HCT116 (cell line): Measurements from ENCODE around the gene C12orf43. TPM values are rescaled to one million over a fixed set of nuclear protein-coding genes. Genes with fewer than 3 reads are reported as not detected.
"Not testable (repeated sequence)": the region's sequence is repeated elsewhere in the genome, so short reads cannot be mapped to it uniquely, and the experiment has no call there.

Source experiments
- ATAC-seq: fragments of 200-7000 bp; cut with Tn5 transposase; 2 replicates; pipeline ENCODE4 v1.9.1; 2020; ENCODE audit warnings: mild to moderate bottlenecking, moderate library complexity
- BruUV-seq: library from RNA; stranded (reverse); fragments of 400-500 nt; replicated peaks from 2 replicates; lab custom pipeline; 2021; lab: Mats Ljungman, UMichigan
- CTCF ChIA-PET: fragments of 300-600 bp; sonication (Branson Sonifier 250); formaldehyde crosslinking; loops from one replicate; lab custom pipeline; 2021; ENCODE audit warnings: antibody characterized with exemption; lab: Charles Lee
- POLR2A ChIA-PET: fragments of 300-600, 350-600 bp; sonication (Branson Sonifier 250); formaldehyde crosslinking; loops from one replicate; lab custom pipeline; 2021; ENCODE audit warnings: antibody characterized with exemption; lab: Charles Lee
- RAD21 ChIA-PET, 2 experiments: fragments of 300-600 bp; sonication (Branson Sonifier 250); formaldehyde crosslinking; loops; one replicate each; lab custom pipeline; 2023; ENCODE audit warnings: low total read pairs in 2 of 2; ENCODE audit not compliant: uncharacterized antibody in 2 of 2, unreplicated experiment in 2 of 2, low non-redundant PET in 1 of 2; lab: Charles Lee
- DNase-seq: peaks from one replicate; pipeline ENCODE4 v3.0.0-alpha.2; 2010; ENCODE audit warnings: low read depth, low spot score
- H2AFZ ChIP-seq: fragments of 200-600 bp; shearing (Covaris generic), sonication (generic); 2 replicates; pipeline ENCODE4 v1.6.1; 2017; ENCODE audit warnings: low read depth, mixed run types, mixed read lengths, antibody characterized with exemption, low read length; ENCODE audit not compliant: poor library complexity, severe bottlenecking
- H3K27ac ChIP-seq: 2 replicates; pipeline ENCODE4 v1.5.1; 2012; ENCODE audit warnings: low read depth, low read length
- H3K27me3 ChIP-seq: fragments of 200-600 bp; sonication (generic); 2 replicates; pipeline ENCODE4 v1.6.1; 2016; ENCODE audit warnings: mixed run types, low read length, mixed read lengths; ENCODE audit not compliant: insufficient read depth
- H3K36me3 ChIP-seq, 2 experiments: fragments of 200-500 bp in 1 of 2; fragments of 200-600 bp in 1 of 2; sonication (Bioruptor generic) in 1 of 2; sonication (generic) in 1 of 2; 2 replicates each; pipeline versions ENCODE4 v1.5.1 to v1.6.1; 2014 to 2016; ENCODE audit warnings: low read length in 2 of 2, inconsistent platforms in 1 of 2, mixed read lengths in 1 of 2, mixed run types in 1 of 2; ENCODE audit not compliant: insufficient read depth in 2 of 2, control insufficient read depth in 1 of 2
- H3K4me1 ChIP-seq, 2 experiments: fragments of 200-600 bp in 1 of 2; sonication (generic) in 1 of 2; 2 replicates each; pipeline versions ENCODE4 v1.5.1 to v1.6.1; 2012 to 2017; ENCODE audit warnings: low read length in 2 of 2, inconsistent platforms in 1 of 2, mild to moderate bottlenecking in 1 of 2, mixed read lengths in 1 of 2, mixed run types in 1 of 2, moderate library complexity in 1 of 2; ENCODE audit not compliant: insufficient read depth in 2 of 2, control insufficient read depth in 1 of 2
- H3K4me2 ChIP-seq: fragments of 200-600 bp; sonication (generic); 2 replicates; pipeline ENCODE4 v1.6.1; 2017; ENCODE audit warnings: mixed run types, low read length, mixed read lengths
- H3K4me3 ChIP-seq, 2 experiments: fragments of 200-600 bp in 1 of 2; sonication (generic) in 1 of 2; replicated peaks in 1 of 2; 2 replicates each; pipeline ENCODE4 v1.5.1; 2011 to 2016; ENCODE audit warnings: low read length in 2 of 2, control low read depth in 1 of 2, low read depth in 1 of 2, mild to moderate bottlenecking in 1 of 2, mixed read lengths in 1 of 2, mixed run types in 1 of 2
- H3K79me2 ChIP-seq: fragments of 200-600 bp; sonication (generic); 2 replicates; pipeline ENCODE4 v1.6.1; 2017; ENCODE audit warnings: mild to moderate bottlenecking, mixed run types, low read length, moderate library complexity, mixed read lengths; ENCODE audit not compliant: insufficient read depth
- H3K9ac ChIP-seq: fragments of 200-600 bp; sonication (generic); 2 replicates; pipeline ENCODE4 v1.6.1; 2016; ENCODE audit warnings: low read length, mixed read lengths
- H3K9me2 ChIP-seq: fragments of 200-600 bp; sonication (generic), shearing (Covaris generic); 2 replicates; pipeline ENCODE4 v1.6.1; 2017; ENCODE audit warnings: mixed run types, mild to moderate bottlenecking, moderate library complexity; ENCODE audit not compliant: insufficient read depth
- H3K9me3 ChIP-seq, 2 experiments: fragments of 200-500 bp in 1 of 2; fragments of 200-600 bp in 1 of 2; sonication (Bioruptor generic) in 1 of 2; sonication (generic) in 1 of 2; 2 replicates each; pipeline ENCODE4 v1.6.1; 2014 to 2017; ENCODE audit warnings: low read length in 2 of 2, mixed read lengths in 2 of 2, inconsistent platforms in 1 of 2, low read depth in 1 of 2, mild to moderate bottlenecking in 1 of 2, mixed run types in 1 of 2, moderate library complexity in 1 of 2; ENCODE audit not compliant: control insufficient read depth in 1 of 2, insufficient read depth in 1 of 2
- H4K20me1 ChIP-seq: fragments of 200-600 bp; sonication (generic), shearing (Covaris generic); 2 replicates; pipeline ENCODE4 v1.6.1; 2017; ENCODE audit warnings: mixed run types, mild to moderate bottlenecking, moderate library complexity; ENCODE audit not compliant: insufficient read depth
- CBX3 ChIP-seq: IDR thresholded peaks from 2 replicates; pipeline ENCODE4 v1.6.1; 2012; ENCODE audit warnings: low read depth
- CEBPB ChIP-seq: IDR thresholded peaks from 2 replicates; pipeline ENCODE4 v1.6.1; 2012; ENCODE audit warnings: low read depth
- JUND ChIP-seq: IDR thresholded peaks from 2 replicates; pipeline ENCODE4 v1.6.1; 2012
- POLR2A ChIP-seq: IDR thresholded peaks from 2 replicates; pipeline ENCODE4 v1.7.0; 2011; ENCODE audit warnings: borderline replicate concordance; ENCODE audit not compliant: insufficient read depth, insufficient read length; ENCODE audit errors: extremely low read depth
- POLR2AphosphoS5 ChIP-seq: IDR thresholded peaks from 2 replicates; pipeline ENCODE4 v1.6.1; 2011; ENCODE audit warnings: mild to moderate bottlenecking, low read depth, low read length, moderate library complexity
- RAD21 ChIP-seq: IDR thresholded peaks from 2 replicates; pipeline ENCODE4 v1.6.1; 2012; ENCODE audit warnings: low read depth, mild to moderate bottlenecking
- SP1 ChIP-seq: IDR thresholded peaks from 2 replicates; pipeline ENCODE4 v1.6.1; 2012; ENCODE audit warnings: low read depth
- SRF ChIP-seq: IDR thresholded peaks from 2 replicates; pipeline ENCODE4 v1.6.1; 2012; ENCODE audit warnings: low read depth
- ZFX ChIP-seq: fragments of 450-650 bp; IDR thresholded peaks from 2 replicates; pipeline ENCODE4 v1.6.1; 2017
- ZNF274 ChIP-seq: fragments of 200-500 bp; sonication (Bioruptor generic); IDR thresholded peaks from 2 replicates; pipeline ENCODE4 v1.6.1; 2014; ENCODE audit warnings: mild to moderate bottlenecking, low read depth, low read length, inconsistent platforms
- intact Hi-C: fragments of 100-400 bp; cut with micrococcal nuclease; formaldehyde crosslinking; loops from 2 replicates; pipeline ENCODE4 v1.10.0; 2022
- total RNA-seq: library from RNA; stranded (reverse); gene quantifications from one replicate; pipeline ENCODE4 v1.2.1, GENCODE V29; 2021; ENCODE audit not compliant: unreplicated experiment

Gene C12orf43
- total RNA-seq, 1 experiment from 2014 or later, result 16.2 TPM

GRCh38 chr12:121050725-121051124 is 34.4 kb upstream of the C12orf43 start:
- DNase-seq, result no peak

GRCh38 chr12:121048442-121048841 is 32.2 kb upstream of the C12orf43 start:
- ATAC-seq (no peak), DNase-seq (no peak)
- no peak overlapping the region for H2AFZ ChIP-seq
- H3K4me2 ChIP-seq, result no peak overlapping the region
- no peak overlapping the region for H3K9ac ChIP-seq
- intact Hi-C loops, result no loop called here
- H3K9me2 ChIP-seq, result no peaks in the 10 kb centered on the region
- no peaks in the 10 kb centered on the region for H3K9me3 ChIP-seq
- no peak overlapping the region for H3K4me3 ChIP-seq
- H3K36me3 ChIP-seq, result no peaks in the 10 kb centered on the region
- no peaks in the 10 kb centered on the region for H3K4me1 ChIP-seq
- peaks cover 3% of the 10 kb centered on the region; the same call in 1 of the 2 replicates for H3K27me3 ChIP-seq
- H4K20me1 ChIP-seq, result no peaks in the 10 kb centered on the region
- CTCF ChIA-PET, result interaction anchor here (1.0 kb wide), 1 partner anchor 12 kb away, joined by 3 read pairs; no protein-coding TSS in a partner anchor
- H3K27ac ChIP-seq, result no peak overlapping the region
- POLR2A ChIA-PET, result interaction anchor here (0.6 to 1.2 kb wide), 2 partner anchors 10 to 11 kb away, joined by 3 to 4 read pairs; partner anchors contain the start of gene OASL
- TF ChIP-seq RAD21 (no peak), POLR2AphosphoS5 (no peak), JUND (no peak), ZFX (no peak), SRF (no peak), CBX3 (no peak), POLR2A (no peak), ZNF274 (no peak), CEBPB (no peak)
- no peaks in the 10 kb centered on the region for H3K79me2 ChIP-seq
- RAD21 ChIA-PET, result no interaction called here
- BruUV-seq, result no TSS peak

More at GRCh38 chr12:121050725-121051124, 34.4 kb upstream of the C12orf43 start:
- H4K20me1 ChIP-seq, result no peaks in the 10 kb centered on the region
- no peaks in the 10 kb centered on the region for H3K9me2 ChIP-seq
- peak; percentile 25; the same call in 1 of the 2 replicates for ATAC-seq
- H3K4me3 ChIP-seq, result no peak overlapping the region
- no peaks in the 10 kb centered on the region for H3K27me3 ChIP-seq
- CTCF ChIA-PET, result no interaction called here
- no TSS peak for BruUV-seq
- TF ChIP-seq JUND (no peak), SP1 (0 out of 2 replicates have a peak, but pooled peaks have one; percentile 8)
- TF ChIP-seq, all 23 proteins: peak for 1
- no peaks in the 10 kb centered on the region for H3K9me3 ChIP-seq
- no peaks in the 10 kb centered on the region for H3K79me2 ChIP-seq
- H3K4me2 ChIP-seq, result no peak overlapping the region
- ChIA-PET RAD21 (no interaction called here), POLR2A (interaction anchor here (0.7 kb wide), 1 partner anchor 9 kb away, joined by 3 read pairs; no protein-coding TSS in a partner anchor)
- H3K9ac ChIP-seq, result no peak overlapping the region
- H3K4me1 ChIP-seq, result no peaks in the 10 kb centered on the region
- no peaks in the 10 kb centered on the region for H3K36me3 ChIP-seq
- H3K27ac ChIP-seq, result no peak overlapping the region
- H2AFZ ChIP-seq, result no peak overlapping the region
- intact Hi-C loops, result no loop called here

GRCh38 chr12:121047400-121047799 is 31.1 kb upstream of the C12orf43 start:
- RAD21 ChIA-PET, H3K79me2 ChIP-seq, H3K4me1 ChIP-seq, DNase-seq, ATAC-seq, H3K9me2 ChIP-seq, H2AFZ ChIP-seq, H3K36me3 ChIP-seq, CTCF ChIA-PET, H3K27ac ChIP-seq, H4K20me1 ChIP-seq, POLR2A ChIA-PET, H3K4me3 ChIP-seq, H3K9me3 ChIP-seq, H3K27me3 ChIP-seq, intact Hi-C loops, H3K9ac ChIP-seq, BruUV-seq, H3K4me2 ChIP-seq: not testable (repeated sequence)
